HepG2 (cell line): ENCODE data around the gene TCN2. TPM values are rescaled to one million over a fixed set of nuclear protein-coding genes. Genes with fewer than 3 reads are reported as not detected.

Source experiments
- ADNP ChIP-seq: sonication (generic); formaldehyde crosslinking; IDR thresholded peaks from 2 replicates; pipeline ENCODE4 v1.4.0; 2020; ENCODE audit warnings: missing genetic modification reagents
- AGO1 ChIP-seq: fragments of 200-400 bp; formaldehyde crosslinking; IDR thresholded peaks from 2 replicates; pipeline ENCODE4 v1.6.1; 2017; ENCODE audit warnings: mild to moderate bottlenecking, low read depth, low read length, moderate library complexity; ENCODE audit not compliant: poor library complexity, severe bottlenecking
- BHLHE40 ChIP-seq: IDR thresholded peaks from 2 replicates; pipeline ENCODE4 v1.6.1; 2011; ENCODE audit warnings: low read length, improper control_type of control experiment
- BORCS8-MEF2B ChIP-seq: sonication (generic); formaldehyde crosslinking; IDR thresholded peaks from 2 replicates; pipeline ENCODE4 v1.8.0; 2022; ENCODE audit warnings: mild to moderate bottlenecking, missing genetic modification reagents
- HDAC1 ChIP-seq: sonication (generic); formaldehyde crosslinking; IDR thresholded peaks from 2 replicates; pipeline ENCODE4 v1.5.1; 2020; ENCODE audit warnings: mild to moderate bottlenecking, missing genetic modification reagents
- NRL ChIP-seq: sonication (generic); formaldehyde crosslinking; IDR thresholded peaks from 2 replicates; pipeline ENCODE4 v1.5.0; 2020; ENCODE audit warnings: missing genetic modification reagents, mild to moderate bottlenecking, moderate library complexity, borderline replicate concordance
- PPARG ChIP-seq: conservative IDR thresholded peaks from 2 replicates; pipeline ENCODE4 v1.6.1; 2016; ENCODE audit warnings: missing biosample characterization, missing genetic modification reagents
- REXO4 ChIP-seq: sonication (generic); formaldehyde crosslinking; IDR thresholded peaks from 2 replicates; pipeline ENCODE4 v1.8.0; 2022; ENCODE audit warnings: missing genetic modification reagents, mild to moderate bottlenecking, borderline replicate concordance
- SNAPC2 ChIP-seq: sonication (generic); formaldehyde crosslinking; IDR thresholded peaks from 2 replicates; pipeline ENCODE4 v1.8.1; 2022; ENCODE audit warnings: mild to moderate bottlenecking, missing genetic modification reagents
- SOX6 ChIP-seq, 2 experiments: fragments of 450-650 bp in 1 of 2; sonication (generic) in 1 of 2; formaldehyde crosslinking in 1 of 2; IDR thresholded peaks; 2 replicates each; pipeline versions ENCODE4 v1.4.0 to v1.6.1; 2017 to 2020; ENCODE audit warnings: antibody characterized with exemption in 1 of 2, mild to moderate bottlenecking in 1 of 2, missing genetic modification reagents in 1 of 2
- TFDP2 ChIP-seq: sonication (generic); formaldehyde crosslinking; IDR thresholded peaks from 2 replicates; pipeline ENCODE4 v1.4.0; 2020; ENCODE audit warnings: missing genetic modification reagents
- TGIF2 ChIP-seq: IDR thresholded peaks from 2 replicates; pipeline ENCODE4 v1.6.1; 2016; ENCODE audit warnings: control low read depth, missing compliant biosample characterization
- XBP1 ChIP-seq: sonication (generic); formaldehyde crosslinking; IDR thresholded peaks from 2 replicates; pipeline ENCODE4 v1.5.0; 2020; ENCODE audit warnings: missing genetic modification reagents
- ZBTB39 ChIP-seq: sonication (generic); formaldehyde crosslinking; IDR thresholded peaks from 2 replicates; pipeline ENCODE4 v1.5.0; 2020; ENCODE audit warnings: missing genetic modification reagents
- ZBTB7B ChIP-seq: sonication (generic); formaldehyde crosslinking; IDR thresholded peaks from 2 replicates; pipeline ENCODE4 v1.4.0; 2020; ENCODE audit warnings: missing genetic modification reagents
- ZNF263 ChIP-seq: sonication (generic); formaldehyde crosslinking; IDR thresholded peaks from 2 replicates; pipeline ENCODE4 v1.4.0; 2020; ENCODE audit warnings: missing genetic modification reagents
- ZNF382 ChIP-seq: sonication (generic); formaldehyde crosslinking; IDR thresholded peaks from 2 replicates; pipeline ENCODE4 v1.5.0; 2020; ENCODE audit warnings: missing genetic modification reagents, mild to moderate bottlenecking, borderline replicate concordance
- ZNF446 ChIP-seq: sonication (generic); formaldehyde crosslinking; IDR thresholded peaks from 2 replicates; pipeline ENCODE4 v1.5.0; 2020; ENCODE audit warnings: mild to moderate bottlenecking, missing genetic modification reagents
- ZNF574 ChIP-seq: sonication (generic); formaldehyde crosslinking; IDR thresholded peaks from 2 replicates; pipeline ENCODE4 v1.4.0; 2020; ENCODE audit warnings: missing genetic modification reagents
- ZNF713 ChIP-seq: sonication (generic); formaldehyde crosslinking; IDR thresholded peaks from 2 replicates; pipeline ENCODE4 v1.4.0; 2020; ENCODE audit warnings: mild to moderate bottlenecking, missing genetic modification reagents
- ZNF788 ChIP-seq: sonication (generic); formaldehyde crosslinking; IDR thresholded peaks from 2 replicates; pipeline ENCODE4 v1.5.0; 2020; ENCODE audit warnings: mild to moderate bottlenecking, missing genetic modification reagents, borderline replicate concordance
- polyA plus RNA-seq, 8 experiments: library from polyadenylated mRNA; depleted of rRNA in 3 of 8; stranded (reverse) in 7 of 8; unstranded in 1 of 8; fragments of >200 nt; fragmentation: Illumina TruSeq in 4 of 8; extraction: Trizol in 4 of 8; gene quantifications; 2 replicates each; pipeline versions ENCODE4 v1.2.1 to v1.2.3, GENCODE V29; 2011 to 2016; ENCODE audit warnings: low read depth in 4 of 8, missing spikeins in 1 of 8, mixed read lengths in 1 of 8; ENCODE audit not compliant: insufficient read depth in 1 of 8
- total RNA-seq, 5 experiments: library from RNA; depleted of rRNA; stranded (reverse); fragments of >200 nt; fragmentation: Illumina TruSeq; extraction: Trizol; gene quantifications; 2 replicates each; pipeline ENCODE4 v1.2.3, GENCODE V29; 2016; ENCODE audit warnings: low read depth in 1 of 5

The TCN2 gene
- total and polyA plus RNA-seq, 2 of the 13 experiments (the other 11 are each of a cell fraction or from before 2014, with no cell fraction given) = 0.29 to 0.31 TPM

GRCh38 chr22:30606455-30607299 lies at the start of gene TCN2 (continued):
- TF ChIP-seq HDAC1 (no peak), ZBTB7B (CRISPR knock-in tag) (no peak), NRL (CRISPR knock-in tag) (no peak), ZNF446 (no peak), ZNF574 (no peak), SOX6 (IDR thresholded peaks at IDR 0.05) (no peak), SOX6 (CRISPR knock-in tag; IDR thresholded peaks at IDR 0.05) (0 out of 2 replicates have a peak, but pooled peaks have one; percentile 22), XBP1 (CRISPR knock-in tag) (no peak), BORCS8-MEF2B (CRISPR knock-in tag) (0 out of 2 replicates have a peak, but pooled peaks have one; percentile 20), BHLHE40 (peak; percentile 57; the same call in 1 of the 2 replicates), AGO1 (no peak), TFDP2 (CRISPR knock-in tag) (no peak), ZBTB39 (CRISPR knock-in tag) (no peak), REXO4 (CRISPR knock-in tag) (no peak), SNAPC2 (CRISPR knock-in tag) (no peak), PPARG (CRISPR knock-in tag) (no peak), ZNF788 (CRISPR knock-in tag) (0 out of 2 replicates have a peak, but pooled peaks have one; percentile 18), TGIF2 (CRISPR knock-in tag) (peak; percentile 77), ZNF713 (no peak), ZNF382 (CRISPR knock-in tag) (no peak), ADNP (CRISPR knock-in tag) (no peak), ZNF263 (CRISPR knock-in tag) (no peak)
